Pancreas (tissue), 10 donors: ENCODE results near the gene CCDC136. TPM values are rescaled to one million over a fixed set of nuclear protein-coding genes. Genes with fewer than 3 reads are reported as not detected.
A peak's percentile ranks its signal among the peaks of the same experiment; 100 is the strongest.

Experiments
- ATAC-seq, 4 donors: fragments of 200-7000 bp; cut with Tn5 transposase; one replicate each; pipeline versions ENCODE4 v1.8.0 to v1.9.1; 2020; ENCODE audit warnings: mild to moderate bottlenecking in 4 of 4, moderate library complexity in 4 of 4
- DNase-seq, 6 donors: peaks; one replicate each; pipeline ENCODE4 v3.0.0-alpha.2; 2020
- FAIRE-seq: peaks from 2 replicates; lab custom pipeline; 2012; peaks lifted over from hg19 to GRCh38; lab: Jason Lieb, UNC
- H3K27ac ChIP-seq, 4 donors: fragments of 200-600 bp; sonication (generic); 1 replicate in 3 of 4; 2 replicates in 1 of 4; pipeline versions ENCODE4 v1.5.0 to v1.8.0; 2020
- H3K27me3 ChIP-seq, 4 donors: fragments of 200-600 bp; one replicate each; pipeline ENCODE4 v1.8.0; 2021
- H3K36me3 ChIP-seq, 3 donors: fragments of 200-600 bp; sonication (generic) in 1 of 3; one replicate each; pipeline versions ENCODE4 v1.5.0 to v1.8.0; 2020 to 2021
- H3K4me1 ChIP-seq, 3 donors: fragments of 200-600 bp; one replicate each; pipeline ENCODE4 v1.8.0; 2021
- H3K4me3 ChIP-seq, 4 donors: fragments of 200-600 bp; sonication (generic) in 2 of 4; one replicate each; pipeline versions ENCODE4 v1.5.0 to v1.8.0; 2020 to 2021
- H3K9me3 ChIP-seq, 4 donors: fragments of 200-600 bp; one replicate each; pipeline ENCODE4 v1.8.0; 2021
- CTCF ChIP-seq, 4 donors: fragments of 200-600 bp; sonication (generic) in 3 of 4; IDR thresholded peaks; one replicate each; pipeline versions ENCODE4 v1.5.0 to v1.8.0; 2021; ENCODE audit warnings: antibody characterized with exemption in 4 of 4
- WGBS, 2 donors: extraction: QIAGEN DNeasy Blood & Tissue Kit; methylation state at CpG; one replicate each; pipeline ENCODE4 v1.1.7; 2013; 5-methylcytosine and 5-hydroxymethylcytosine counted together
- intact Hi-C, 3 donors: fragments of 100-400 bp; cut with DNase I; formaldehyde crosslinking; loops; one replicate each; pipeline versions ENCODE4 v1.11.1 to v1.14.2; 2022
- polyA plus RNA-seq, 2 donors: library from polyadenylated mRNA; stranded (reverse); fragments of 200-250 nt; gene quantifications; one replicate each; pipeline ENCODE4 v1.2.3, GENCODE V29; 2013
- total RNA-seq, 6 donors: library from RNA; stranded (reverse); fragmentation: NEBNext Ultra II Directional in 4 of 6; extraction: Animal tissue kit (Norgen Biotek cat#: 25700) in 4 of 6; gene quantifications; one replicate each; pipeline versions ENCODE4 v1.2.1 to v1.2.4, GENCODE V29; 2021 to 2023
- donor health status: healthy with polysubstance abuse.
- donor health status: DM: no; HTN: no; CAD: no; lungs with moderate emphysema.
- donor health status: DM: no; HTN: no; CAD: no.
- donor health status: control.
- donor health status: control.
- donor health status: Bipolar disorder and iron deficiency.
- donor health status: DM: yes; HTN: yes; CAD: no.
- donor health status: DM: no; HTN: no; CAD: no.
- donor health status: DM: no; HTN: no; CAD: no.
- donor health status: DM: yes; HTN: yes; CAD: no.

The CCDC136 gene
- total and polyA plus RNA-seq, 8 donors = 0.66 to 2.9 (median 1.3) TPM

DNA sequence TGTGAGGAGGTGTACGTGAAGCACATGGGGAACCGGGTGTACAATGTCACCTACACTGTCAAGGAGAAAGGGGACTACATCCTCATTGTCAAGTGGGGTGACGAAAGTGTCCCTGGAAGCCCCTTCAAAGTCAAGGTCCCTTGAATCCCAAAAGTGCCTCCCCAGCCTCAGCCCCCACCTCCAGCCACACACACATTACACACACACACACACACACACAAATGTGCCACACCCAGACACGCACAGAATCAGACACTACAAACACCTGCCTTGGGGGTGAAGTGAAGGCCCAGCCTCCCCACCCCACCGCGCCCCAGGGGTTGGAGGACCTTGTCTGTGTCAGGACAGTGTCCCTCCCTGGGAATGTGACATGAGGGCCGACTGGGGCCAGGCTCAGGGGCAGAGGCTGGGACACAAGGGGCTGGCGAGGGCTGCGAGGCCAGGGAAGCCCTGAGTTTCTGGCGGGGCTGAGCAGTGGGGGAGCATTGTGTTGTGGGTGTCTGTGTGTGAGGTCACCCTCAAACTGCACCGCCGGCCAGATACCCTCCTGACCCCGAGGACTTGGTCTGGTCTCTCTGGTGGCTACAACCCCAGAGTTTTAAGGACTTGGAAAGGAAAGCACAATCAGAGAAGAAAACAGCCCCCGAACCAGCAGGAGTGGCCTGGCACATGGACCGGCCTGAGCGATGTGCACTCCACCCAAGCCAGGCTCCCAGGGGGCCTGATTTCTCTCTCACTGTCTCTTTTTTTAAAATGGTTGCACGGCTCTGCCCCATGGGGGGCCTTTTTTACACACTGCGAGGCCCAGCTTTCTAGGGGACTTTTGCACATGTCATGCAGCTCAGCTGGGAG lies 66.8 kb downstream of the CCDC136 start:
- Histone ChIP-seq H3K9me3 (no peaks in the 10 kb centered on the region), H3K36me3 (no peaks in the 10 kb centered on the region), H3K4me3 (no peak overlapping the region), H3K27ac (no peak overlapping the region), H3K4me1 (peaks cover 0 to 4% (median 1%) of the 10 kb centered on the region in 3 donors), H3K27me3 (no peaks in the 10 kb centered on the region)
- no peak for TF ChIP-seq CTCF (IDR thresholded peaks at IDR 0.05)
- intact Hi-C loops = no loop called here
- DNase-seq = peak in 1 of 6 donors; percentile 44
- WGBS, 2 donors = 74 to 79% methylated on average over 17 to 18 of the region's 18 CpGs
- ATAC-seq = no peak
- no peak for FAIRE-seq

DNA sequence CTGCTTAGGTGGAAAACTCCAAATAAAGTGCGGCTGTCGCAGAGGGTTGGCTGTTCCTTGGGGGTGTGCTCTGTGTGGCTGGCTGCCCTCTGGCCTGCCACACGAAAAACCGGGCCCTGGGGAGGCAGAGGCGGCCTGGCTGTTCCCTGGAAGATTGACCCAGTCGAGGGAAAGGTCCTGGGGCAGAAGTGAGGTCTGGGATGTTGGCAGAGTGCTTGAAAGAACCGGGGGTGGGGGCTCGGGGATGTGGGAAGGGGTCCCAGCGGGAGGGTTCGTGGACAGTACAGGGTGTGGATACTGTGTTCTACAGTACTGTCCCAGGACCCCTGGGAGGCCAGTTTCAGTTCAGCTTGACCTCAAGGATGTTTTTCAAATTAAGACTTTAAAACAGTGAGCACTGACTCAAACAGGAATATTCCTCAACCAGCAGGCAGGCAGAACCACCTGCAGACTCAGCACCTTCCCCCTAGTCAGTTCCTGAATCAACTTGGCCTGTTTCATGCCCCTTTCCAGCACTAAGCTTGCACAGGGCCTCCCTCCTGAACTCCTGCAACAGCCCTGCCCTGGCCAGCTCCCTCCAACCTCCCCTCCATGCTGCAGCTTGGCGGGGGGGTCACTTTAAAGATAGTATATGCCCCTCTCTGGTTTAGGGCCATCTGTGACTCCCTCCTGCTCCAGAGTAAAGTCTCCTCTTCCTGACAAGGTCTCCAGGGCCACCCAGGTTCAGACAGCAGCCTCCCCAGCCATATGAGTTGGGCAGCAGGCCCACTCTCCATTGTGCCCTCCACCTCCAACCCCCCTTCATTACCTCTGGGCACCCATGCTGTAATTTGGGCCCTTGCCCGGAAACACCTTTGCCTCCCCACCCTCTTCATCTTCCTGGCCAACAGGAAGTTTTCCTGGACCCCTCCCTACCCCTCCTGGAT lies 67.7 kb downstream of the CCDC136 start:
- DNase-seq (no peak), FAIRE-seq (no peak), ATAC-seq (no peak)
- TF ChIP-seq CTCF (IDR thresholded peaks at IDR 0.05) = no peak
- Histone ChIP-seq H3K27me3 (no peaks in the 10 kb centered on the region), H3K36me3 (no peaks in the 10 kb centered on the region), H3K4me3 (no peak overlapping the region), H3K27ac (no peak overlapping the region), H3K4me1 (peaks cover 0 to 9% (median 7%) of the 10 kb centered on the region in 3 donors), H3K9me3 (no peaks in the 10 kb centered on the region)
- 54 to 72% methylated on average over 12 of the region's 12 CpGs for WGBS, 2 donors
- intact Hi-C loops = no loop called here

GRCh38 chr7:128860158-128861073 lies 68.6 kb downstream of the CCDC136 start:
- Histone ChIP-seq H3K4me3 (no peak overlapping the region), H3K9me3 (no peaks in the 10 kb centered on the region), H3K27ac (no peak overlapping the region), H3K36me3 (no peaks in the 10 kb centered on the region), H3K27me3 (no peaks in the 10 kb centered on the region), H3K4me1 (peaks cover 0 to 9% (median 7%) of the 10 kb centered on the region in 3 donors)
- no peak for FAIRE-seq
- intact Hi-C loops = no loop called here
- ATAC-seq = no peak
- peak in 1 of 6 donors; percentile 39 for DNase-seq
- TF ChIP-seq CTCF (IDR thresholded peaks at IDR 0.05) = no peak
- 45 to 48% methylated on average over 10 of the region's 10 CpGs for WGBS, 2 donors

GRCh38 chr7:128861957-128862570 lies 70.3 kb downstream of the CCDC136 start:
- peaks cover 0 to 9% (median 7%) of the 10 kb centered on the region in 3 donors for H3K4me1 ChIP-seq
- TF ChIP-seq CTCF (IDR thresholded peaks at IDR 0.05) = no peak
- WGBS, 2 donors = 72% methylated on average over 15 of the region's 15 CpGs
- DNase-seq (no peak), FAIRE-seq (no peak), ATAC-seq (no peak)
- no peaks in the 10 kb centered on the region for H3K36me3 ChIP-seq
- intact Hi-C loops = no loop called here
- peak overlapping the region in 2 of 4 donors; percentile 64 to 74 for H3K4me3 ChIP-seq
- H3K27ac ChIP-seq = no peak overlapping the region
- no peaks in the 10 kb centered on the region for H3K27me3 ChIP-seq
- no peaks in the 10 kb centered on the region for H3K9me3 ChIP-seq
